NCI-H128 (cell line): ENCODE results near the gene HNRNPAB.
"Not testable (repeated sequence)": the region's sequence is repeated elsewhere in the genome, so short reads cannot be mapped to it uniquely, and the experiment has no call there.

Source experiments
- DNase-seq: peaks from one replicate; lab custom pipeline; 2025; ENCODE audit not compliant: unreplicated experiment; lab: John Stamatoyannopoulos, UW

HNRNPAB gene

GRCh38 chr5:178229111-178229510 is 24.8 kb downstream of the HNRNPAB start:
- not testable (repeated sequence) for DNase-seq

DNA sequence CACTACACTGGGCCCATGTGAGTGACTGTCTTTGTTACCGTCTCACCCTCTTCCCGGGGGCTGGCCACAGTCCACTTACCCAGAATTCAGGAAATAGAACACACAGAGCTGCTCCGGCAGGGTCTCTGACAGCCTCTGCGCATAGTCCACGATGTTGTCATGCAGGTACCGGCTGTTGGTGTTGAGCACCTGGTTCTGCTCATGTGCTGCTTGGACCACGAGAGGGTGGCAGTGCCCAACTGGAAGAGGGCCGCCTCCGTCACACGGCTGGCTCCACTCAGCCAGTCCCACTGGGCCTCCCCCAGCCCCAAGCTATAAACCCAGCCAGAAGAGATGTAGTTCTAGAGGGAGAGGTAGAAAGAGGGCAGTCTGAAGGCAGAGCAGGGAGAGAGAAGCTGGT is 25.5 kb downstream of the HNRNPAB start:
- no peak for DNase-seq

- DNase-seq, result no peak
Observed at GRCh38 chr5:178230879-178231538, 26.7 kb downstream of the HNRNPAB start.

- no peak for DNase-seq
Observed at GRCh38 chr5:178231539-178232123, 27.3 kb downstream of the HNRNPAB start.

DNA sequence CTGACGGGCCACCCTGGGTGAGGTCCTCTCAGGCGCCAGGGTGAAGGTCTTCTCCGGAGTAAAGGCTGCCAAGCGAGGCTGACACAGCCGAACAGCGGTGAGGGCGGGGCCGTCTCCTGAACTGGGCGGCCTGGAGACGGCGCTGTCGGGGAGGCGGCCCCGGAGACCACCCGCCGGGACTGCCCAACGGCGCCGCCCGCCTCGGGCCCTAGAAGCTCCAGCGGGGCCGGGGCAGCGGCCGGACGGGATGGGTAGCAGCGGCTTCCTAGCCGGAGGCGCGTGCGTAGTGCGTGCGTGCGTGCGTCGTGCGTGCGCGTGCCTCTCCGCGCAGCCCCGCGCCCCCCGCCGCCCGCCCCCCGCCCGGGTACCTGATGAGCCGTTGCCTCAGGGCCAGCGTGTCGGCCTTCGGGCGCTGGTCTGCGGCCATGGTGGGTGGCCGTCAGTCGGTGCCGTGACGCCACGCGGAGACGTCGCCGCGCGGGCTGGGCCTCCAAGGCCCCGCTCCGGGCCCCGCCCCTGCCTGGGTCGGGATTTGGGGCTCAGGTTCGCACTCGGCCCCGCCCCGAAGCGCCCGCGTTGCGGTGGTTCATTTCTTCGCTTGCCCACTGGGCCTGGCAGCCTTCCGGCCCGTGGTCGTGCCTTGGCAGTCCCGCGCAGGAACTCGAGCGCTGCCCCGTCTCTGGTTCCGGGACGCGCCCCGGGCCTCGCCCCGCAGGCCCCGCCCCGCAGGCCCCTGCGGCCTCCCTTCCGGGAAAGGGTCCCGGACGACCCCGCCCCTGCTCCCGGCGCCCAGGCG is 28.0 kb downstream of the HNRNPAB start, which contains the start of gene PHYKPL:
Gene PHYKPL, minus strand, starts transcription at position 679 of the 796 bp plus-strand sequence. Its CDS starts 252 bp downstream, at position 427.
- DNase-seq, result no peak

- DNase-seq, result no peak
Observed at GRCh38 chr5:178232920-178233429, 28.6 kb downstream of the HNRNPAB start.

- DNase-seq, result no peak
Observed at GRCh38 chr5:178234121-178234749, 29.9 kb downstream of the HNRNPAB start.

- peak; percentile 17 for DNase-seq
Observed at GRCh38 chr5:178234750-178235587, 30.6 kb downstream of the HNRNPAB start.

DNA sequence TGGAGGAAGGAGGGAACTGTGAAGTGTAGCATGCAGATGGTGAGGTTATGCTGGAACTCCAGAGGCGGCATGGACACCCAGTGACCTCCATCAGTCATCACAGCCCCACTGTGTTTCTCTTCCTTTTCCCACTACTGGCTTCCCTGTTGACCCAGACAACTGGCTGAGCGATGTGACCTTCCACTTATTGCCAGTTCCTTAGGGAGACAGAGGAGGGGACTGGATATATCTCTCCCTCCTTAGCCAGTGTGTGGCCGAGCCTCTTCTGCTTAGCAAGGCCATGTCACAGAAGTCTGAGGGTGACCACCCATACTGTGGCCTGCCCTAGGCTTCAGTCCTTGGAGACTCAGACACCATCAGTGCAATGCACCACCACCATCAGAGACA is 31.2 kb downstream of the HNRNPAB start:
- DNase-seq, result no peak

- DNase-seq, result no peak
Observed at GRCh38 chr5:178236126-178236525, 31.8 kb downstream of the HNRNPAB start.

- DNase-seq, result no peak
Observed at GRCh38 chr5:178236679-178237078, 32.3 kb downstream of the HNRNPAB start.

- DNase-seq, result no peak
Observed at GRCh38 chr5:178237431-178238312, 33.3 kb downstream of the HNRNPAB start.

- DNase-seq, result no peak
Observed at GRCh38 chr5:178238313-178238635, 33.9 kb downstream of the HNRNPAB start.

DNA sequence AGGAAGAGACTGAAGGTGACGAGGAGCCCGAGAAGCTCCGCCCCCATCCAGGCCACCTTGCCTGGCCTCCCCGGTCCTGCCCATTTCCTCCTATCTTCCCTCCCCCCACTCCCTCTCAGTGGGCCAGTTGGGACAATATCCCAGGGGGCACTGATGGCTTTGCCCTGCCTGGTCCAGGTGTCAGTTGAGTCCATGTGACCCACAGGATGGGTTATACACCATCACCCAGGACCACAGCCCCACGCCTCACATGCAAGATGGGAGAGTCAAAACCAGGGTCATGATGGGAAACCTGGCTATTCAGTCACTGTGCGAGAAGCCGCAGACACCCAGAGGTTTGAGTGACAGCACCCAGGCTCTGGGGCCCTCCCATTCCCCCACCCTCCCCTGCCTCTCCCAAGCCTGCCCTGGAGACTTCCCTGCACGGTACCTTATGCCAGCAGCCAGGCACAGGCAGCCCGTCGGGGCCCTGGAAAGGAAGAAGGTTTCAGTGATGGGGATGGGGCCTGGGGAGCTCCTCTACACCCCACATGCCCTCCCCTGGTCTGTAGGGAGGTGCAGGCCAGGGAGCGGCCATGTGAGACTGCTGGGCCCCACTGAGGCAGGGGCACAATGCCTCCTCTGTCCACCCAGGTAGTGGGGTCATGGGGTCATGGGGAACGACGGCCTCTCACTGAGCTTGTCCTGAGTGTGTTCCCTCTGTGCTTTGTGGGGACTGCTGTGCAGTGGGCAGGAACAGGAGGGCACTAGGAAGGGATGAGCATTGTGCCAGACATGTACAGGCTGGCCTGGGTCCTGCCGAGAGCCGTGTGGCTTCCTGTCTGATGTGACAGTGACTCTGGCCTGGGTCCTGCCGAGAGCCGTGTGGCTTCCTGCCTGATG is 34.6 kb downstream of the HNRNPAB start:
- DNase-seq, result no peak

GRCh38 chr5:178239626-178240301 is 35.4 kb downstream of the HNRNPAB start:
- DNase-seq, result not testable (repeated sequence)

DNA sequence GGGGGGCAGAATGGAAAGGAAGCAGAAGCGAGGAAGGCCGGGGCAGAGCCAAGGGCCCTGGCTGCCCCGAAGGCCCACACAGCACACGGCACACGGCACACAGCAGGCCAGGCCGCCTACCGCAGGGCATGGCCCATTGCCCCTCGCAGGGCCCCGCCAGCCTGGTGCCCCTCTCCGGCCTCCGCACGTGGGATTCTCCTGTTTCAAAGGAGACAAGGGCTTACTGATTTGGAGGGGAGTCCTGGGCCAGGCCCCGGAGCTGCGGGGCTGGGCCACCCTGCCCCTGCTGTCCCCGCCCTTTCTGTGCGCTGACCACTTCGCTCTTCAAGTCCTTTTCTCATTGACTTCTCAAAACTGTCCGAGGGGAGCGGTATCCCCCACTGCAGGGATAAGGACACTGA is 36.0 kb downstream of the HNRNPAB start:
- no peak for DNase-seq

DNA sequence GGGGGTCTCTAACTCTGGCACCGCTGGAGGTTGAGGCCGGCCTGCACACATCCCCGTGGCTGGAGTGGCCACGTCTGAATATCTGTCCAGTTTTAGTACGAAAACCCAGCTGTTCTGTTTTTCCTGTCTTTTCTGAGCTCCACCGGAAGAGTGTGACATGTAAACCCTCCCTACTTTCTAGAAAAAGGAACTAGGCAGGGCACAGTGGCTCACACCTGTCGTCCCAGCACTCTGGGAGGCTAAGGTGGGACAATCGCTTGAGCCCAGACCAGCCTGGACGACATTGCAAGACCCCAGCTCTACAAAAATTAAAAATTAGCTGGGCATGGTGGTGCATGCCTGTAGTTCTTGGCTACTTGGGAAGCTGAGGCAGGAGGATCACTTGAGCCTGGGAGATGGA is 36.4 kb downstream of the HNRNPAB start:
- no peak for DNase-seq

GRCh38 chr5:178241231-178241663 is 36.9 kb downstream of the HNRNPAB start:
- no peak for DNase-seq
